ENCODE data around the gene NHERF2.

The NHERF2 gene

GRCh38 chr16:2040041-2040786 lies 13.5 kb downstream of the NHERF2 start:
- no peak for TF ChIP-seq GATA1 (IDR thresholded peaks at IDR 0.05; ENCODE audit: low read depth, low read length)
- no peak for TF ChIP-seq POLR2A (IDR thresholded peaks at IDR 0.05; ENCODE audit: low read length)

GRCh38 chr16:2040787-2041522 lies 14.3 kb downstream of the NHERF2 start:
- no peak for DNase-seq
- no peak for TF ChIP-seq POLR2A (IDR thresholded peaks at IDR 0.05; ENCODE audit: low read length)
- no peak for TF ChIP-seq GATA1 (IDR thresholded peaks at IDR 0.05; ENCODE audit: low read depth, low read length)

More at GRCh38 chr16:2040041-2040786, 13.5 kb downstream of the NHERF2 start:
- DNase-seq, result no peak

GRCh38 chr16:2042171-2042985 lies 15.7 kb downstream of the NHERF2 start:
- TF ChIP-seq POLR2A (IDR thresholded peaks at IDR 0.05; ENCODE audit: low read length), result no peak
- no peak for TF ChIP-seq GATA1 (IDR thresholded peaks at IDR 0.05; ENCODE audit: low read depth, low read length)
- no peak for DNase-seq

- TF ChIP-seq GATA1 (IDR thresholded peaks at IDR 0.05; ENCODE audit: low read depth, low read length) (no peak), POLR2A (IDR thresholded peaks at IDR 0.05; ENCODE audit: low read length) (no peak)
- no peak for DNase-seq
Observed at GRCh38 chr16:2042986-2043666, 16.4 kb downstream of the NHERF2 start.

GRCh38 chr16:2043667-2044451 lies 17.2 kb downstream of the NHERF2 start:
- DNase-seq, result no peak
- TF ChIP-seq POLR2A (IDR thresholded peaks at IDR 0.05; ENCODE audit: low read length), result no peak
- TF ChIP-seq GATA1 (IDR thresholded peaks at IDR 0.05; ENCODE audit: low read depth, low read length), result no peak

- no peak for DNase-seq
- no peak for TF ChIP-seq GATA1 (IDR thresholded peaks at IDR 0.05; ENCODE audit: low read depth, low read length)
- no peak for TF ChIP-seq POLR2A (IDR thresholded peaks at IDR 0.05; ENCODE audit: low read length)
Observed at GRCh38 chr16:2044541-2044940, 17.8 kb downstream of the NHERF2 start.

GRCh38 chr16:2045965-2046892 lies 19.5 kb downstream of the NHERF2 start:
- DNase-seq, result no peak
- TF ChIP-seq GATA1 (IDR thresholded peaks at IDR 0.05; ENCODE audit: low read depth, low read length) (no peak), POLR2A (IDR thresholded peaks at IDR 0.05; ENCODE audit: low read length) (no peak)

GRCh38 chr16:2046893-2047329 lies 20.2 kb downstream of the NHERF2 start:
- DNase-seq, result no peak

GRCh38 chr16:2047330-2048115 lies 20.8 kb downstream of the NHERF2 start, which contains the start of the genes NTHL1 and TSC2:
Gene NTHL1 (minus strand): TSS chr16:2047834. CDS start chr16:2047823, 11 bp downstream.
Gene TSC2 (plus strand): TSS chr16:2047985. CDS start chr16:2048616, 631 bp downstream.
- peak; percentile 96 to 97 for DNase-seq
- TF ChIP-seq POLR2A (IDR thresholded peaks at IDR 0.05; ENCODE audit: low read length), result peak; percentile 46
- no peak for TF ChIP-seq GATA1 (IDR thresholded peaks at IDR 0.05; ENCODE audit: low read depth, low read length)

More at GRCh38 chr16:2046893-2047329, 20.2 kb downstream of the NHERF2 start:
- TF ChIP-seq GATA1 (IDR thresholded peaks at IDR 0.05; ENCODE audit: low read depth, low read length) (no peak), POLR2A (IDR thresholded peaks at IDR 0.05; ENCODE audit: low read length) (no peak)

GRCh38 chr16:2048116-2048543 lies 21.4 kb downstream of the NHERF2 start:
- peak; percentile 67 to 73 for DNase-seq
- TF ChIP-seq GATA1 (IDR thresholded peaks at IDR 0.05; ENCODE audit: low read depth, low read length), result no peak
- TF ChIP-seq POLR2A (IDR thresholded peaks at IDR 0.05; ENCODE audit: low read length), result peak; percentile 34

- TF ChIP-seq GATA1 (IDR thresholded peaks at IDR 0.05; ENCODE audit: low read depth, low read length), result no peak
- no peak for TF ChIP-seq POLR2A (IDR thresholded peaks at IDR 0.05; ENCODE audit: low read length)
- no peak for DNase-seq
Observed at GRCh38 chr16:2053211-2053610, 26.5 kb downstream of the NHERF2 start.
